OCI-LY3 (cell line): ENCODE data around the gene SORBS1.

Source experiments
- CTCF ChIP-seq: fragments of 200-600, 300-600 bp; sonication (generic); IDR thresholded peaks from 2 replicates; pipeline ENCODE4 v1.5.1; 2014; ENCODE audit warnings: antibody characterized with exemption, low read length, low read depth
- EZH2phosphoT487 ChIP-seq: fragments of 200-600 bp; shearing (Covaris generic); IDR thresholded peaks from 2 replicates; pipeline ENCODE4 v1.6.1; 2018; ENCODE audit warnings: antibody characterized with exemption, mixed run types, low read depth

- TF ChIP-seq EZH2phosphoT487 (no peak), CTCF (no peak)
Measured at GRCh38 chr10:95480901-95481491, 80.2 kb downstream of the SORBS1 start.
